HG03045 (cell line): ENCODE measurements around the gene C2CD2L.
"Not testable (repeated sequence)": the region's sequence is repeated elsewhere in the genome, so short reads cannot be mapped to it uniquely, and the experiment has no call there.

Source experiments
- ATAC-seq: cut with Tn5 transposase; IDR thresholded peaks from one replicate; pipeline ENCODE4 v1.9.1; 2021; ENCODE audit warnings: mild to moderate bottlenecking, moderate library complexity; ENCODE audit not compliant: unreplicated experiment

The C2CD2L gene

GRCh38 chr11:119106564-119107537 is at the start of gene C2CD2L:
C2CD2L (plus strand) TSS chr11:119107344; CDS start chr11:119107742, 398 bp downstream.
- peak; percentile 72 for ATAC-seq

DNA sequence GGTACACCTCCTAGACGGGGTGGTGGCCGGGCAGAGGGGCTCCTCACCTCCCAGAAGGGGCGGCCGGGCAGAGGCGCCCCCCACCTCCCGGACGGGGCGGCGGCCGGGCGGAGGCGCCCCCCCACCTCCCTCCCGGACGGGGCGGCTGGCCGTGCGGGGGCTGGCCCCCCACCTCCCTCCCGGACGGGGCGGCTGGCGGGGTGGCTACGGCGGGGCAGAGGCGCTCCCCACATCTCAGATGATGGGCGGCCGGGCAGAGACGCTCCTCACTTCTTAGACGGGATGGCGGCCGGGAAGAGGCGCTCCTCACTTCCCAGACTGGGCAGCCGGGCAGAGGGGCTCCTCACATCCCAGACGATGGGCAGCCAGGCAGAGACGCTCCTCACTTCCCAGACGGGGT is 48.0 kb upstream of the C2CD2L start:
- ATAC-seq, result not testable (repeated sequence)

DNA sequence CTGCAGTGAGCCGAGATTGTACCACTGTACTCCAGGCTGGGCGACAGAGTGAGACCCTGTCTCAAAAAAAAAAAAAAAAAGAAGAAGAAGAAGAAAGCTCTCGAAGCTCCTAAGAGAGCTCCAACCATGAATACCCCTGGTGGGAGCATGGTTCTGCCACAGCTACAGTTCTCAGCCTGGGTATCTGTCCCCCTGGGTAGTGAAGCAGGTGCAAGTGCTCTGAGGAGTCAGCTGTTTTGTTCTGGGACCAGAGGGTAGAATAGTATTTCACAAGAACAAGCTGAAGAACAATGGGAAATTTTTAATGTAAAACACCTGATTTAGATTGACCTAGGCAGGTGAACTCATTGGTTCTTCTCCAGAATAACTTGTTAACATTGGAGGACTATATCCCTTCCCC is 45.9 kb upstream of the C2CD2L start:
- no peak for ATAC-seq

DNA sequence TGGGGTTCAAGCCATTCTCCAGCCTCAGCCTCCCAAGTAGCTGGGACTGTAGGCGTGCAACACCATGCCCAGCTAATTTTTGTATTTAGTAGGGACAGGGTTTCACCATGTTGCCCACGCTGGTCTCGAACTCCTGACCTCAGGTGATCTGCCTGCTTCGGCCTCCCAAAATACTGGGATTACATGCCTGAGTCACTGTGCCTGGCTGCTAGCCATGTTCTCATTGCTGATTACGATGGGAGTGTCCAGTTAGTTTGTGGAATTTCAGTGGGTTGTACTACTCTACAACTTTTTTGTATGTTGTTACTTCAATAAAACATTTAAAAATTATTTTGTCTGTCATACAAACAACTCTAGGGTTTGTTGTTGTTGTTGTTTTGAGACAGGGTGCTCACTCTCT is 44.4 kb upstream of the C2CD2L start:
- ATAC-seq, result no peak

GRCh38 chr11:119065369-119065768 is 41.8 kb upstream of the C2CD2L start:
- ATAC-seq, result no peak

GRCh38 chr11:119067371-119068222 is 39.5 kb upstream of the C2CD2L start, which contains the start of gene VPS11:
VPS11 (plus strand) TSS chr11:119067818; CDS start chr11:119067824, 6 bp downstream.
- peak; percentile 91 for ATAC-seq

- no peak for ATAC-seq
Measured at GRCh38 chr11:119077839-119078238, 29.3 kb upstream of the C2CD2L start.

GRCh38 chr11:119078675-119079420 is 28.3 kb upstream of the C2CD2L start:
- no peak for ATAC-seq

DNA sequence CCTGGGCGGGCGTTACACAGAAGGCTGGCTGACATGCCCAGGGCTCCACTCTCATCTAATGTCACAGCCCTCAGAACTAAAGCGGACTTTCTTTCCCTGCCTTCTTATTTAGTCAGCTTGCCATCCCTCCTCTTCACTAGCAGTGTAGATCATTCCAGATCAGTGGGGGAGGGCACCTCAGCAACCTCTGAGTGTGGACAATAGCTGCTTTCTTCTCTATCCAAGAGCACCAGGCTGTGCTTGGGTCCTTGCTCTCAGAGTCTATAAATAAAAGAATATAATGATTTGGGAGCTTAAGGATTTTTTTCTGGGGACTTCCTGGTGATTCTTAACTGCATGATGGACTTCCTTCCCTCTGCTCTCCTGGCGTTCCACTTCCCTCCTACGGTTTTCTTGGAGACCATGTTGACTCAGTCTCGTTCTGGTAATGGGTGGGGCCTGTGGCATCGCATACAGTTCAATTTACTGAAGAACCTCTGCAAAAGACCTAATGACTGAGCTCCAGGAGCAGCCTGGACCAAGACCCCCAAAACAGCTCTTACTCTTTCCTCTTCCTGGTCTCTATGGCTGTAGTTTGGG is 25.4 kb upstream of the C2CD2L start:
- ATAC-seq, result no peak

DNA sequence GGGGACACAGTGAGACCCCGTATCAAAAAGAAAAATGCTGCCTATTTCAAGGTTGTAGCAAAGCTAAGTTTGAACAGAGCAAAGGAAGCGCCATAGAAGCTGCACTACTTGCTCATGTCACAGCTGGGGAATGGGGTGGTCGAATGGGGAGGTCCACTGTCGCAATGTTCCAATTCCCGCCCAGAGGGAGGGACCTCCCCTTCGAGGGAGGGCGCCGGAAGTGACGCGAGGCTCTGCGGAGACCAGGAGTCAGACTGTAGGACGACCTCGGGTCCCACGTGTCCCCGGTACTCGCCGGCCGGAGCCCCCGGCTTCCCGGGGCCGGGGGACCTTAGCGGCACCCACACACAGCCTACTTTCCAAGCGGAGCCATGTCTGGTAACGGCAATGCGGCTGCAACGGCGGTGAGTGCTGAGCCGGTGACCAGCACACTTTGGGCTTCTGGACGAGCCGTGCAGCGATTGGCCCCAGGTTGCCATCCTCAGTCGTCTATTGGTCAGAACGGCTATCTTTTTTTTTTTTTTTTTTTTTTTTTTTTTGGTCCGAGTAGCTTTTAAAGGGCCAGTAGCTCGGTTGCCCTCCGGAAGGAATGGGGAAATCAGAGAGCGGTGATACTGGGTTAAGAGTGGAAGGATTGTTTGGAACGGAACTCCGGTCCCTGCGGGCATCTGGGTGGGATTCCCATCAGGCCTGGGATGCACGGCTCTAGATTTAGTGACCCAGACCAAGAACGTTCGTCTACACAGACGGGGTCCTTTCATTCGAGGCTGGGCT is 22.3 kb upstream of the C2CD2L start, which contains the start of gene HMBS:
TSS of gene HMBS (plus strand) at position 219 of the 774 bp plus-strand sequence. CDS start at position 372, 153 bp downstream.
- peak; percentile 88 for ATAC-seq

DNA sequence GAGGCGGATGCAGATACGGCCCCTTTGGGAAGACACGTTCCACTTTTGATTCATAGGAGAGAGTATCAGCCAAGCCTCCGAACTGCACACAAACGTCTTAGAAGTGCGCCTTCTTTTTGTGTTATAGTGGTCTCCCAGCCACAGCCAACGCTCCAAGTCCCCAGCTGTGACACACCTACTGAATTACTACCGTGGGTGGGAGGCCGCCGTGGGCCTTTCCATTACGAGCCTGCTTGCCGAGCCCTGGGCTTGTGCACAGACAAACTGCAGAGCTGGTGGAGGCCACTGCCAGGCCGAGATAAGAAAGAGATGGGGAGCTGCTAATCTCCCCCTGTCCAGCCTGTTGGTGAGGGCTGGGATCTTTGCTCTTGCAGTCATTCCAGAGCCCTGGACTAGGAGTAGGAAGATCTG is 21.7 kb upstream of the C2CD2L start:
- ATAC-seq, result peak; percentile 21

- ATAC-seq, result no peak
Measured at GRCh38 chr11:119087123-119087522, 20.0 kb upstream of the C2CD2L start.

DNA sequence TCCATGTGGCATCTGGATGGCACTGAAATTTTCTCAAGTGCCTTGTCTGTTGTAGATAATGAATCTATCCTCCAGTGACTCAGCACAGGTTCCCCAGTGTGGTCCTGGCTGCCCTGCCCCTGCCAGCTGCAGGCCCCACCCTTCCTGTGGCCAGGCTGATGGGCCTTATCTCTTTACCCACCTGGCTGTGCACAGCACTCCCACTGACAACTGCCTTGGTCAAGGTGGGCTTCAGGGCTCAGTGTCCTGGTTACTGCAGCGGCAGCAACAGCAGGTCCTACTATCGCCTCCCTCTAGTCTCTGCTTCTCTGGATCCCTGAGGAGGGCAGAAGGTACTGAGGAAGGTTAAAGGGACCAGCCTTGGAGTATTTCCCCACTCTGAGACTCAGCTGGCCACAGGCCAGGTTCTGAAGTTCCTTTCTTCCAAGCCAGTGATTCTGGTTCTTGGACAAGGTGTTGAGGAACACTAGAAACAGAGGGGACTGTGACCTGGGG is 19.4 kb upstream of the C2CD2L start:
- no peak for ATAC-seq

GRCh38 chr11:119088406-119088805 is 18.7 kb upstream of the C2CD2L start:
- no peak for ATAC-seq

DNA sequence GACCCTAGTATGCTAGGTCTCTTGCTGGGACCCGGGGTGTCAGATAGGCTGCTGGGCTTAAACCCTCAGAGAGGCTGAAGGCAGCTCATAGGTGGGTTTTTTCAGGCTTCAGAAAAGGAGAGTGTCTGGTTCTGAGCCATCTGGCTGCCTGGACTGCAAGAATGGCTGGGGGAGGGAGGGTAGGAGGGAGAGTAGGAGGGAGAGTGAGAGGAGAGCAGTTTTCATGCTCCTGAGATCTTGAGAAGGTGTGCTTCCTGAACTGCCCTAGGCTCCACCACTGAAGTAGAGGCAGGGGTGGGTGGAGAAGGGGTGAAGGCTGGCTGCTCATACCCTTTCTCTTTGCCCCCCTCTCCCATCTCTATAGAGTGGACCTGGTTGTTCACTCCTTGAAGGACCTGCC is 17.8 kb upstream of the C2CD2L start:
- no peak for ATAC-seq

- no peak for ATAC-seq
Measured at GRCh38 chr11:119091178-119091577, 16.0 kb upstream of the C2CD2L start.

DNA sequence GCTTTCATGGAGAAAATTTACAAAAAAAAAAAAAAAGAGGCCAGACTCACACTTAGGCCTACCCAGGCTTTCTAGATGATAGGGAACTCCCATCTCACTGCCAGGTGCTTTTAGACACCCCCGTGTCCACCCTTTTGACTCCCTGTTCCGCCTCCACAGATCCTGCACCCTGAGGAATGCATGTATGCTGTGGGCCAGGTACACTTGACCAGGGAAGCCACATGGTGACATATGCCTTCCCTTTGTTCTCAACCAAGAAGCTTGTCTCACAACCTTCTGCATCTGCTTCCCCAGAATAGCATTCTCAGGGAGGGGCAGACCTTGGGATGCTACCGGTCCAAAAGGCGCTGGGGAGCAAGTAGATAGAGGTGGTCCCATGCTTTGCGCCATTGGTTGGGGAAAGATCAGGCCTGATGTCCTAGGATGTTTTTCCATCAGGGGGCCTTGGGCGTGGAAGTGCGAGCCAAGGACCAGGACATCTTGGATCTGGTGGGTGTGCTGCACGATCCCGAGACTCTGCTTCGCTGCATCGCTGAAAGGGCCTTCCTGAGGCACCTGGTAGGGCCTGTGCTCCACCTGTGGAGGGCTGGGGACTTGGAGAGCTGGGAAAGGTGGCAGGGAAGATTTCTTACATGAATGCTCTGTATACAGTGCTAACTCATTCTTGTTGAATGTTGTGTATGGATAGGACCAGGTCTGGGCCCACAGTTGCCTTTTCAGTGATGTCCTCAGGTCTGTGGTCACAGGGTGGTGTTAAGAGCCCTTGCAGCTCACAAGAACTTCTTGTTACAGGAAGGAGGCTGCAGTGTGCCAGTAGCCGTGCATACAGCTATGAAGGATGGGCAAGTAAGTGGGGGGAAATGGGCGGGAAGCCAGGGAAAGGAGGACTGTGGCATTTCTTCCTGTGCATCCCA is 14.9 kb upstream of the C2CD2L start:
- ATAC-seq, result no peak
